Loucy (cell line): ENCODE measurements around the gene SOHLH1.

ENCODE experiments used
- CTCF ChIP-seq: fragments of 200-600 bp; sonication (generic); conservative IDR thresholded peaks from 2 replicates; pipeline ENCODE4 v1.5.1; 2014; ENCODE audit warnings: mild to moderate bottlenecking, antibody characterized with exemption, low read length
- EZH2phosphoT487 ChIP-seq: fragments of 200-600 bp; IDR thresholded peaks from 2 replicates; pipeline ENCODE4 v1.6.1; 2018; ENCODE audit warnings: antibody characterized with exemption, mild to moderate bottlenecking, moderate library complexity, borderline replicate concordance

- TF ChIP-seq CTCF (no peak), EZH2phosphoT487 (no peak)
Observed at GRCh38 chr9:135701067-135701958, 2.0 kb upstream of the SOHLH1 start.
